Upper lobe of left lung (tissue), 6 donors: ENCODE data around the gene RNF114. TPM values are rescaled to one million over a fixed set of nuclear protein-coding genes. Genes with fewer than 3 reads are reported as not detected.
A peak's percentile ranks its signal among the peaks of the same experiment; 100 is the strongest.
"Not testable (repeated sequence)": the region's sequence is repeated elsewhere in the genome, so short reads cannot be mapped to it uniquely, and the experiment has no call there.

Experiments
- ATAC-seq, 2 donors: fragments of 200-7000 bp; cut with Tn5 transposase; one replicate each; pipeline ENCODE4 v1.9.1; 2022; ENCODE audit warnings: mild to moderate bottlenecking in 2 of 2, moderate library complexity in 2 of 2; ENCODE audit not compliant: low FRiP score in 2 of 2
- DNase-seq, 2 donors: peaks; one replicate each; pipeline ENCODE4 v3.0.0-alpha.2; 2019 to 2020
- H3K27ac ChIP-seq, 4 donors: fragments of 200-600 bp; sonication (generic); one replicate each; pipeline ENCODE4 v1.5.1; 2016 to 2019
- H3K27me3 ChIP-seq, 4 donors: fragments of 200-600 bp; sonication (generic); one replicate each; pipeline ENCODE4 v1.5.1; 2017 to 2019
- H3K36me3 ChIP-seq, 4 donors: fragments of 200-600 bp; sonication (generic); one replicate each; pipeline ENCODE4 v1.5.1; 2016 to 2019
- H3K4me1 ChIP-seq, 4 donors: fragments of 200-600 bp; sonication (generic); one replicate each; pipeline ENCODE4 v1.5.1; 2018 to 2019
- H3K4me3 ChIP-seq, 4 donors: fragments of 200-600 bp; sonication (generic); one replicate each; pipeline ENCODE4 v1.5.1; 2017 to 2019; ENCODE audit warnings: mild to moderate bottlenecking in 2 of 4, moderate library complexity in 1 of 4
- H3K9me3 ChIP-seq, 4 donors: fragments of 200-600 bp; sonication (generic); one replicate each; pipeline ENCODE4 v1.5.1; 2018 to 2019
- EP300 ChIP-seq, 4 donors: sonication (generic); formaldehyde crosslinking; IDR thresholded peaks; one replicate each; pipeline ENCODE4 v1.5.1; 2017; ENCODE audit warnings: antibody characterized with exemption in 4 of 4, control low read depth in 2 of 4
- POLR2A ChIP-seq, 4 donors: fragments of 450-650 bp; IDR thresholded peaks; one replicate each; pipeline ENCODE4 v1.5.1; 2016 to 2017; ENCODE audit warnings: antibody characterized with exemption in 4 of 4, mild to moderate bottlenecking in 2 of 4
- POLR2AphosphoS5 ChIP-seq, 2 donors: sonication (generic); formaldehyde crosslinking; IDR thresholded peaks; one replicate each; pipeline ENCODE4 v1.5.1; 2017; ENCODE audit warnings: antibody characterized with exemption in 2 of 2
- WGBS, 2 donors: methylation state at CpG; one replicate each; pipeline ENCODE4 v1.1.5; 2017 to 2018; 5-methylcytosine and 5-hydroxymethylcytosine counted together
- total RNA-seq, 6 donors: library from RNA; depleted of rRNA in 4 of 6; stranded (reverse); fragments of >200 nt in 4 of 6; gene quantifications; one replicate each; pipeline versions ENCODE4 v1.1.0 to v1.2.1, GENCODE V29; 2016 to 2021
- TF ChIP-seq, protein P1 (sequence below), 6 experiments: fragments of 450-650 bp in 4 of 6; fragments of 200-600 bp in 2 of 6; sonication (generic) in 2 of 6; IDR thresholded peaks; one replicate each; pipeline ENCODE4 v1.5.1; 2016 to 2019; ENCODE audit warnings: antibody characterized with exemption in 6 of 6
- donor health status: DM: no; HTN: no; CAD: no; lungs with moderate emphysema.
- donor health status: DM: no; HTN: yes; CAD: no; lungs with severe emphysema.

RNF114 gene
- total RNA-seq, 6 donors from 2014 or later: 72.4 to 248 (median 173) TPM

DNA sequence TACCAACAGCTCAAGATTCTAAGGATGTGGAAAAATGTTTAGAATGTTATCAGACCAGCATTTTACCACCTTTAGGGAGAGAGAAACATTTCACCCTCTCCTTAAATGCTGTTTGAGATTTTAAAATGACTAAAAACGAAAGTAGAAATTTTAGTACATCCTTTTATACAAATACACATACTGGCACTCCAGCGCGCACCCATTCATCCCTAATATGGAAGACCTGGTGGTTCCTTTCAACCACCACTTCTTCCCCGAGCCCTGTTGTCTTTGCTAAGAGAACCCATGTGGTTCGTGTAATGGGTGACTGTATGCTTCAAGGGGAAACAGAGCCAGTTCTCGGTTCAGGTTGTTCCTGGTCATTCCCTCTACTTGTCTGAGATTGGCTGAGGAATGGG is 42.1 kb upstream of the RNF114 start:
- ATAC-seq: no peak

DNA sequence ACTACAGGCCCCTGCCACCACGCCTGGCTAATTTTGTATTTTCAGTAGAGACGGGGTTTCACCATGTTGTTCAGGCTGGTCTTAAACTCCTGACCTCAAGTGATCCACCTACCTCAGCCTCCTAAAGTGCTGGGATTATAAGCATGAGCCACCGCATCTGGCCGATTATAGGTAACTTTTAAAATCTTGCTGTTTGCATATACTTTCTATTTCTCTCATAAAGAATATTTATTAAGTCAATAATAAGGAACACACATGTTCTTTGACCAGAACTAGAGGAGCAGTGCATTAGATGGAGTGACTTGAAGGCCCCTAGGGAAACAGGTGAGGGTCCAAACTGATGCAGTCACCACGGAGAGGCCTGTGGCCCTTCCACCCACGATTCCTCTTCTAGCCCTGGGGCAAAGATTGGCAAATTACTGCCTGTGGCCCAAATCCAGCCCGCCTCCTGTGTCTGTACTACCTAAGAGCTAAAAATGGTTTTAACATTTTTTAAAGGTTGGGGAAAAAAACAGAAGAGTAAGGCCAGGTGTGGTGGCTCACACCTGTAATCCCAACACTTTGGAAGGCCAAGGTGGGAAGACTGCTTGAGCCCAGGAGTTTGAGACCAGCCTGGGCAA is 40.6 kb upstream of the RNF114 start:
- not testable (repeated sequence) for ATAC-seq, H3K36me3 ChIP-seq, H3K4me3 ChIP-seq, H3K27me3 ChIP-seq, DNase-seq, H3K9me3 ChIP-seq
- Histone ChIP-seq H3K27ac (peak overlapping the region in 2 of 4 donors; percentile 17 to 32), H3K4me1 (peaks cover 31 to 54% (median 41%) of the 10 kb centered on the region in 4 donors)
- WGBS, 2 donors: 90 to 91% methylated on average over 7 of the region's 7 CpGs

More for the DNA sequence above, 42.1 kb upstream of the RNF114 start:
- no peaks in the 10 kb centered on the region for H3K27me3 ChIP-seq
- peak overlapping the region in 2 of 4 donors; percentile 32 to 47 for H3K27ac ChIP-seq
- H3K9me3 ChIP-seq: no peaks in the 10 kb centered on the region
- TF ChIP-seq, protein P1, sequence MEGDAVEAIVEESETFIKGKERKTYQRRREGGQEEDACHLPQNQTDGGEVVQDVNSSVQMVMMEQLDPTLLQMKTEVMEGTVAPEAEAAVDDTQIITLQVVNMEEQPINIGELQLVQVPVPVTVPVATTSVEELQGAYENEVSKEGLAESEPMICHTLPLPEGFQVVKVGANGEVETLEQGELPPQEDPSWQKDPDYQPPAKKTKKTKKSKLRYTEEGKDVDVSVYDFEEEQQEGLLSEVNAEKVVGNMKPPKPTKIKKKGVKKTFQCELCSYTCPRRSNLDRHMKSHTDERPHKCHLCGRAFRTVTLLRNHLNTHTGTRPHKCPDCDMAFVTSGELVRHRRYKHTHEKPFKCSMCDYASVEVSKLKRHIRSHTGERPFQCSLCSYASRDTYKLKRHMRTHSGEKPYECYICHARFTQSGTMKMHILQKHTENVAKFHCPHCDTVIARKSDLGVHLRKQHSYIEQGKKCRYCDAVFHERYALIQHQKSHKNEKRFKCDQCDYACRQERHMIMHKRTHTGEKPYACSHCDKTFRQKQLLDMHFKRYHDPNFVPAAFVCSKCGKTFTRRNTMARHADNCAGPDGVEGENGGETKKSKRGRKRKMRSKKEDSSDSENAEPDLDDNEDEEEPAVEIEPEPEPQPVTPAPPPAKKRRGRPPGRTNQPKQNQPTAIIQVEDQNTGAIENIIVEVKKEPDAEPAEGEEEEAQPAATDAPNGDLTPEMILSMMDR (IDR thresholded peaks at IDR 0.05): no peak
- TF ChIP-seq POLR2A (IDR thresholded peaks at IDR 0.05) (no peak), EP300 (IDR thresholded peaks at IDR 0.05) (no peak), POLR2AphosphoS5 (IDR thresholded peaks at IDR 0.05) (no peak)
- DNase-seq: no peak
- peak overlapping the region in 1 of 4 donors; percentile 0 for H3K4me3 ChIP-seq
- H3K4me1 ChIP-seq: peaks cover 43 to 64% (median 50%) of the 10 kb centered on the region in 4 donors
- 53 to 59% methylated on average over 6 of the region's 6 CpGs for WGBS, 2 donors
- H3K36me3 ChIP-seq: no peaks in the 10 kb centered on the region

DNA sequence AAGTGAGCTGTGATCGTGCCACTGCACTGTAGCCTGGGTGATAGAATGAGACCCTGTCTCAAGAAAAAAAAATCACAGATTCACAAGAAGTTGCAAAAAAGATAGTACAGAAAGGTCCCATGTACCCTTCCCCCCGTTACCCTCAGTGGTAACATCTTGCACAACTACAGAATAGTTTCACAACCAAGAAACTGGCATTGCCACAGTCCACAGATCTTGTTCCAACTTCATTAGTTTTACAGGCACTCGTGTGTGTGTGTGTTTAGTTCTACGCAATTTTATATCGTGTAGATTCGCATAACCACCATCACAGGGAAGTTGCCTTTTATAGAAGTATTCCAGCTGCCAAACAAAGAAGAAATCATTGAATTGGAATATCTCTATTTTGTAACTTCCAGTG is 40.0 kb upstream of the RNF114 start:
- Histone ChIP-seq H3K27me3 (no peaks in the 10 kb centered on the region), H3K4me3 (no peak overlapping the region), H3K36me3 (no peaks in the 10 kb centered on the region), H3K9me3 (no peaks in the 10 kb centered on the region), H3K4me1 (peaks cover 25 to 47% (median 35%) of the 10 kb centered on the region in 4 donors), H3K27ac (peak overlapping the region in 3 of 4 donors; percentile 18 to 40 (median 32))
- ATAC-seq (peak in 1 of 2 donors; percentile 42), DNase-seq (no peak)
- 36 to 54% methylated on average over 6 of the region's 6 CpGs for WGBS, 2 donors
- no peak for TF ChIP-seq EP300 (IDR thresholded peaks at IDR 0.05)
- TF ChIP-seq, protein P1 (IDR thresholded peaks at IDR 0.05): no peak
- TF ChIP-seq POLR2A (IDR thresholded peaks at IDR 0.05): no peak
- peak in 1 of 2 donors; percentile 30 for TF ChIP-seq POLR2AphosphoS5 (IDR thresholded peaks at IDR 0.05)

DNA sequence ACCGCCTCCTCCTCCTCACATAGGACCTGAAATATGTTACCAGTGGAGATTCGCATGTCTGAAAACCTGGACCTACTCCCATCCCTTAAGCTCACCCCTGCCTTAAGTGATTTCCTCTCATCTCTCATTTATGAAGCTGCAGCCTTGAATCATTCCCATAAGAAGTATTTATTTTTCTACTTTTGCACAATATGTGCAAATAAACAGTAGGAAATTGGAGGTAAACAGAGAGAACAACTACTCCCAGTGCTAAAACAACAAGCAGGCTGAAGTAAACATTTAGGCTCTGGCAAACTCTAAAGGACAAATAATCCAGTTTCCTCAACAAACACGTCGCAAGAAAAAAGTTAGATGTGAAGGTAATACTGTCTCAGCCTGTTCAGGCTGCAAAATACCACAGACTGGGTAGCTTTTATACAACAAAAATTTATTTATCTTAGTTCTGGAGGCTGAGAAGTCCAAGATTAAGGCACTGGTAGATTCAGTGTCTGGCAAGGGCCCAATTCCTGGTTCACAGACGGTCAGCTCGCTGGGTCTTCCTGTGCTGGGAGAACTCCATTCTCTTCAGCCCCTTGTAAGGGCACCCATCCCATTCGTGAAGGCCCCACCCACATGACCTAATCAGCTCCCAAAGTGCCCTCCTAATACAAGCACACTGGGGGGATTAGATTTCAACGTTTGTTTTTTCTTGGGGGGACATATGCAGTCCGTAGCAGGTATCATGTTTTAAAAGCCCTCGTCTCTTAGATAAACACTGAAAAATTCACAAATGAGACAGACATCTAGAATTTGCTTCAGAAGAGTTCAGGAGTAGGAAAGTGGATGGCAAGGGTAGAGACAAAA is 36.4 kb upstream of the RNF114 start:
- H3K27ac ChIP-seq: peak overlapping the region in 1 of 4 donors; percentile 35
- WGBS, 2 donors: 65 to 66% methylated on average over 9 to 10 of the region's 10 CpGs

DNA sequence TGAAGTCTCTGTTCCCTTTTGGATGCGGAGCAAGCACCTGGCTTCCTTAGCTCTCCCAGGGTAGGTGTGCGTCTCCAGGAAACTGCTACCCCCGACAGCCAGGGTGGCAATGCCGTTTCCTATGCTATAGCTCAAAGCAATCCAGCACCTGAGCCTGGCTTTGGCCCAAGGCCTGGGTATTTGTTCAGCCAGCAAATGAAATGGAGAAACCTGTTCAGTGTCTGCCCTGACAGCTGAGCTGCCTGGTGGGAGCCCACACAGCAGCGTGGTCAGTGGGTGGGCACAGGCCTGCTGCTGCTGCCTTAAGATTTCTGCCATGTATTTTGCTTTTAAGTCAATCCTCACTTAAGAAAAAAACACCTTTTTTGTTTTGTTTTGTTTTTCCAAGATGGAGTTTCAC is 34.6 kb upstream of the RNF114 start:
- DNase-seq (no peak), ATAC-seq (no peak)
- H3K27me3 ChIP-seq: no peaks in the 10 kb centered on the region
- H3K4me3 ChIP-seq: no peak overlapping the region
- peaks cover 0 to 11% (median 9%) of the 10 kb centered on the region in 4 donors for H3K4me1 ChIP-seq
- no peak overlapping the region for H3K27ac ChIP-seq
- WGBS, 2 donors: 71 to 94% methylated on average over 3 to 5 of the region's 5 CpGs
- H3K36me3 ChIP-seq: peaks cover 8 to 42% (median 29%) of the 10 kb centered on the region in 4 donors
- no peak for TF ChIP-seq POLR2AphosphoS5 (IDR thresholded peaks at IDR 0.05)
- no peak for TF ChIP-seq POLR2A (IDR thresholded peaks at IDR 0.05)
- TF ChIP-seq, protein P1 (IDR thresholded peaks at IDR 0.05): no peak
- TF ChIP-seq EP300 (IDR thresholded peaks at IDR 0.05): no peak
- no peaks in the 10 kb centered on the region for H3K9me3 ChIP-seq

More for the DNA sequence above, 36.4 kb upstream of the RNF114 start:
- peaks cover 3 to 24% (median 11%) of the 10 kb centered on the region in 4 donors for H3K36me3 ChIP-seq
- H3K4me3 ChIP-seq: no peak overlapping the region
- H3K9me3 ChIP-seq: no peaks in the 10 kb centered on the region
- peaks cover 4 to 21% (median 16%) of the 10 kb centered on the region in 4 donors for H3K4me1 ChIP-seq
- no peak for DNase-seq
- no peak for ATAC-seq
- no peaks in the 10 kb centered on the region for H3K27me3 ChIP-seq
- TF ChIP-seq EP300 (IDR thresholded peaks at IDR 0.05): no peak
- no peak for TF ChIP-seq POLR2AphosphoS5 (IDR thresholded peaks at IDR 0.05)
- no peak for TF ChIP-seq POLR2A (IDR thresholded peaks at IDR 0.05)
- TF ChIP-seq, protein P1 (IDR thresholded peaks at IDR 0.05): no peak
